GM11168 (cell line): ENCODE data around the gene SPINK9.

Source experiments
- in situ Hi-C: fragments of 300-500 bp; cut with MboI; formaldehyde crosslinking; loops from one replicate; pipeline ENCODE4 v1.12.0; 2022; ENCODE audit warnings: low sequenced_read_pairs; ENCODE audit not compliant: unreplicated experiment

Gene SPINK9

GRCh38 chr5:148353634-148354033 lies 18.3 kb downstream of the SPINK9 start:
- in situ Hi-C loops, result no loop called here

GRCh38 chr5:148364343-148364742 lies 29.0 kb downstream of the SPINK9 start:
- in situ Hi-C loops, result no loop called here

GRCh38 chr5:148368299-148368698 lies 32.9 kb downstream of the SPINK9 start:
- in situ Hi-C loops, result no loop called here

- in situ Hi-C loops, result no loop called here
These were observed 36.9 kb downstream of the SPINK9 start for GRCh38 chr5:148372166-148372725.

- in situ Hi-C loops, result no loop called here
These were observed 37.5 kb downstream of the SPINK9 start for GRCh38 chr5:148372893-148373292.

GRCh38 chr5:148374690-148375360 lies 39.5 kb downstream of the SPINK9 start:
- in situ Hi-C loops, result no loop called here

- in situ Hi-C loops, result no loop called here
These were observed 40.8 kb downstream of the SPINK9 start for GRCh38 chr5:148376198-148376597.

- in situ Hi-C loops, result no loop called here
These were observed 43.3 kb downstream of the SPINK9 start for GRCh38 chr5:148378670-148379069.

GRCh38 chr5:148379340-148379739 lies 44.0 kb downstream of the SPINK9 start:
- in situ Hi-C loops, result no loop called here

GRCh38 chr5:148381906-148382305 lies 46.5 kb downstream of the SPINK9 start:
- in situ Hi-C loops, result no loop called here

GRCh38 chr5:148382961-148383360 lies 47.6 kb downstream of the SPINK9 start:
- in situ Hi-C loops, result no loop called here

- in situ Hi-C loops, result no loop called here
These were observed 48.4 kb downstream of the SPINK9 start, which contains the start of gene FBXO38 for GRCh38 chr5:148383564-148384379. Gene FBXO38, plus strand, starts transcription at chr5:148383958. Its CDS starts 10,819 bp downstream, at chr5:148394777.

GRCh38 chr5:148384380-148384737 lies 49.0 kb downstream of the SPINK9 start:
- in situ Hi-C loops, result no loop called here

GRCh38 chr5:148385094-148385493 lies 49.7 kb downstream of the SPINK9 start:
- in situ Hi-C loops, result no loop called here

GRCh38 chr5:148386041-148386440 lies 50.7 kb downstream of the SPINK9 start:
- in situ Hi-C loops, result no loop called here

- in situ Hi-C loops, result no loop called here
These were observed 52.0 kb downstream of the SPINK9 start for GRCh38 chr5:148387325-148387724.

GRCh38 chr5:148388696-148389095 lies 53.3 kb downstream of the SPINK9 start:
- in situ Hi-C loops, result no loop called here
